SU-DHL-6 (cell line): Measurements from ENCODE around the gene ADAMTS3.

Experiments used
- EZH2phosphoT487 ChIP-seq: fragments of 200-600 bp; sonication (generic), shearing (Covaris generic); conservative IDR thresholded peaks from 2 replicates; pipeline ENCODE4 v1.6.1; 2018; ENCODE audit warnings: mild to moderate bottlenecking, antibody characterized with exemption, low read length, moderate library complexity, mixed read lengths
- TF ChIP-seq, protein P1 (sequence below): fragments of 200-600 bp; sonication (generic); IDR thresholded peaks from one replicate; pipeline ENCODE4 v1.5.1; 2017; ENCODE audit warnings: antibody characterized with exemption, mild to moderate bottlenecking, low read length, moderate library complexity; ENCODE audit not compliant: insufficient read depth, poor library complexity, severe bottlenecking

DNA sequence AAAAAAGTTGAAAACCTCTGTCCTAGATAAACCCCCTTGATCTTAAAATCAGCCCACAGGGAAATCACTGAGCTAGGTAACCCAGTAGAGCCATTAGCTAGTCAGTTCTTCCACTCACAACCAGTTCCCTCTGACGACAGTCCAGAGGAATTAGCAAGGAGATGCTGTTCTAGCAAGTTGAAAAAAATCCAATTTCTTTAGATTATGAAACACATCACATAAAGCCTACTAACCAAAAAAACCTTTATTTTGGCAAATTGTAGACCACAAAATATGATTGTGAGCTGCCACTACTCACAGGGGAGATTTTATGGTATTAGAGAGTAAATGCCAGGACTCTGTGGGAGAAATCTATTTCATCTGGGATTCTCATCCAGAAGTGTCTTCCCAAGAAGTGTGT lies 22.6 kb downstream of the ADAMTS3 start:
- TF ChIP-seq, protein P1, sequence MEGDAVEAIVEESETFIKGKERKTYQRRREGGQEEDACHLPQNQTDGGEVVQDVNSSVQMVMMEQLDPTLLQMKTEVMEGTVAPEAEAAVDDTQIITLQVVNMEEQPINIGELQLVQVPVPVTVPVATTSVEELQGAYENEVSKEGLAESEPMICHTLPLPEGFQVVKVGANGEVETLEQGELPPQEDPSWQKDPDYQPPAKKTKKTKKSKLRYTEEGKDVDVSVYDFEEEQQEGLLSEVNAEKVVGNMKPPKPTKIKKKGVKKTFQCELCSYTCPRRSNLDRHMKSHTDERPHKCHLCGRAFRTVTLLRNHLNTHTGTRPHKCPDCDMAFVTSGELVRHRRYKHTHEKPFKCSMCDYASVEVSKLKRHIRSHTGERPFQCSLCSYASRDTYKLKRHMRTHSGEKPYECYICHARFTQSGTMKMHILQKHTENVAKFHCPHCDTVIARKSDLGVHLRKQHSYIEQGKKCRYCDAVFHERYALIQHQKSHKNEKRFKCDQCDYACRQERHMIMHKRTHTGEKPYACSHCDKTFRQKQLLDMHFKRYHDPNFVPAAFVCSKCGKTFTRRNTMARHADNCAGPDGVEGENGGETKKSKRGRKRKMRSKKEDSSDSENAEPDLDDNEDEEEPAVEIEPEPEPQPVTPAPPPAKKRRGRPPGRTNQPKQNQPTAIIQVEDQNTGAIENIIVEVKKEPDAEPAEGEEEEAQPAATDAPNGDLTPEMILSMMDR, result no peak
- TF ChIP-seq EZH2phosphoT487, result no peak
